Stimulated activated CD8-positive, alpha-beta memory T cell treated with anti-CD3 and anti-CD28 coated beads, Interleukin-15, amount 100 ng/mL, for 1 hour (primary cell): ENCODE measurements around the gene CCL14.

Experiments used
- DNase-seq: peaks from one replicate; pipeline ENCODE4 v3.0.0-alpha.2; 2020; ENCODE audit warnings: low read depth

The CCL14 gene

GRCh38 chr17:35988164-35988563 lies 1.6 kb upstream of the CCL14 start:
- no peak for DNase-seq

- DNase-seq: no peak
Measured at GRCh38 chr17:35984140-35984539, 2.4 kb downstream of the CCL14 start.

- no peak for DNase-seq
Measured at GRCh38 chr17:35982409-35983191, 3.9 kb downstream of the CCL14 start.

DNA sequence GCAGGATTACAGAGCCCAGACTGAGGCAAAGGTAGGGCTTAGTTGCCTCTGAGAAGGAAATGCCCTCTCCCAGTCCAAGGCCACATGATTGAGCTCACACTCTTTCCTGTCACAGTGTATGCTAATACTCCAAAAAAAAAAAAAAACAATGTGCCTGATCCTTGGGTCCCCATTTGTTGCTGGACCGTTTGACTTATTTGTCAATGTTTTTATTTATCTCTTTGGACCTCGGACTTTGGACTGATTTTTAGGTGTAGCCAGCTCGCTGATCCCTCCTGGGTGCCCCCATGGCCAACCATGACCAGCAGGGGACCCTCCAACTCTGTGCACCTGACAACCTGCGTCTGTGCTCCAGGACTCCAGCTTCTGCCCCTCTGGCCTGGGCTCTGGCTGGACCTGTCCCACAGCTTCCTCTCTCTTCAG lies 4.6 kb downstream of the CCL14 start:
- no peak for DNase-seq

DNA sequence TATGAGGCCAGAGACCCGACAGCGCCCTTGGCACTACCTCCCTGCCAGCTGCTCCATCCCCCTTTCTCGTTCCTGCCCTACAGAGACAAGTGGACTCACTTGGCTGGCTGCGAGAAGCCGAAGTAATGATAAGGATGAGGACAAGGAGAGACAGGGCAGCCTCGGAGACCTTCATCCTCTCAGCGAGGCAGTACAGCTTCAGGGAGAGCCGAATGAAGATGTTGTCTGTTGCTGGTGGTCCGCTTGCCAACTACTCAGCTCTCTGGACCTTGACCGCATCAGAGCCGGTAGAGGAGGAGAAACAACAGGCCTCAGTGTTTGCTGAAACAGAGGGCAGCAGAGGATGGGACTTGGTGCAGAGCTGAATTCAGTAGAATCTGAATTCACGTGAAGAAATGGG lies 5.3 kb downstream of the CCL14 start, which contains the start of gene CCL16:
CCL16 (minus strand) TSS at position 252 of the 400 bp plus-strand sequence; CDS start at position 175, 77 bp downstream.
- DNase-seq: no peak

GRCh38 chr17:35978346-35978745 lies 8.2 kb downstream of the CCL14 start:
- no peak for DNase-seq

DNA sequence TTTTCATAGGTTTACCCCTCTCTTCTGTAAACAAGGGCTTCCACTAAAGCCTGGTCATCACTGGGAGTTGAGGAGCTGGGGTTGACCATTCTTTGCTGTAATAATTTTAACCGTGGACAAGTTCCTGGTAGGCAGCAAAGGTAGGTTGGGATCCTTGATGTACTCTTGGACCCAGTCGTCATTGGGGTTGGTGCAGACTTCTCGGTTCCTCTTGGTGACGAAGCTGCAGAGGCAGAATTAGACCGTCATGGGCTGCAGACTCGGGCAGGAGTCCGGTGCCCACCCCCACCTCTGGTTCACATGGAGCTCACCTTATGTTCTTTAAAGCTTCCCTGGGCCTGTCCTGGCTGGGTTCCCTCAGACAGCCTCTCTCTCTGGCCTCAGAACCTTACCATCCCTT lies 9.0 kb downstream of the CCL14 start:
- DNase-seq: no peak

- DNase-seq: no peak
Measured at GRCh38 chr17:35973333-35974260, 12.9 kb downstream of the CCL14 start.

DNA sequence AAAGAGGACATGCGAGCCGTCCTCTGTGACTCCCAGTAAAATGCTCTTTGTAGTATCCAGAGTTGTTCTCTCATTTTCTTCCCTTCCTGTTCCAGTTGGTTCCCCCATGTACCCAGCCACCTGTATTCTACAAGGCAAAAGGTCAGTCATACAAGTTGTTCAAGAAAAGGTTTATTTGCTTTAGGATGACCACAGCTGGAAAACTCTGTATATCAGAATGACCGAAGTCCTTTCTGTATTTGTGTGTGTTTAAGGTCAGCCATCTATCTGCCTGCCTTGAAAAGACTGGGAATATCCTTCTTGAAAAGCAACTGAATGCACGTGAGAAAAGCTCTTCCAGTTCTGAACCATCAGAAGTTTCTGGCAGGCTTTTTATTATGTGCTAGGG lies 13.6 kb downstream of the CCL14 start:
- no peak for DNase-seq

DNA sequence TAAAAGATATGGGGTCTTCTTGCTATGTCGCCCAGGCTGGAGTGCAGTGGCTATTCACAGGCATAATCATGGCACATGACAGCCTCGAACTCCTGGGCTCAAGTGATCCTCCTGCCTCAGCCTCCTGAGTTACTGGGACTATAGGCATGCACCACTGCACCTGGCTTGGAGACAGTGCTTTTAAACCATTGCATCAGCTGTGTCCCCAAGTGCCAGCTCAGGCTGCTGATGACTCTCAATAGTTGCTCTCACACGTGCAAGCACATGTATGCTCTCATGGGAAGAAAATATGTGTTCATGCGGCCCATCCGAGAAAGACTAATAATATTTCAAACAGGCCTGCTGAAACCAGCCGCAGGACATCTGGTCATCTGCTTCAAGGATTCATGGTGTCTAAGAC lies 14.0 kb downstream of the CCL14 start:
- no peak for DNase-seq

- no peak for DNase-seq
Measured at GRCh38 chr17:35972066-35972465, 14.5 kb downstream of the CCL14 start.

- DNase-seq: peak; percentile 52
Measured at GRCh38 chr17:35969558-35970380, 16.8 kb downstream of the CCL14 start.

- no peak for DNase-seq
Measured at GRCh38 chr17:35968520-35969054, 17.9 kb downstream of the CCL14 start.

DNA sequence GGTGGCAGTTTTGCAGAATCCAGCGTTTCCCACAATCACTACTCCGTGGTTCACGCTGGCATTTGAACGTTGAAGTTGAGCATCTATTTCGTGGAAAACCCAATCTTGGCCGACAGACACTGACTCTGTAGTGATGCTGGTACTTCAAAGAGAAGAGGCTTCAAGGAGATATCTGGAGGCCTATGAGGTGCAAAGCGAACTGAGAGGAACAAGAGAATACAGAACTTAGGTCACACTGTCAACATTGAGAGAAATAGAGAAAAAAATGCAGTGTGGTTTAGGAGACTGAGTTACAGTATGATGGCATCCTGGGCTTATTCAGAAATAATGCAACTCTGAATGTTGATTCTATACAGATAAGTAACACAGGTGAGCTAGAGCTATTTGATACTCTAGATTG lies 21.3 kb downstream of the CCL14 start:
- no peak for DNase-seq

- DNase-seq: no peak
Measured at GRCh38 chr17:35963663-35964062, 22.9 kb downstream of the CCL14 start.

DNA sequence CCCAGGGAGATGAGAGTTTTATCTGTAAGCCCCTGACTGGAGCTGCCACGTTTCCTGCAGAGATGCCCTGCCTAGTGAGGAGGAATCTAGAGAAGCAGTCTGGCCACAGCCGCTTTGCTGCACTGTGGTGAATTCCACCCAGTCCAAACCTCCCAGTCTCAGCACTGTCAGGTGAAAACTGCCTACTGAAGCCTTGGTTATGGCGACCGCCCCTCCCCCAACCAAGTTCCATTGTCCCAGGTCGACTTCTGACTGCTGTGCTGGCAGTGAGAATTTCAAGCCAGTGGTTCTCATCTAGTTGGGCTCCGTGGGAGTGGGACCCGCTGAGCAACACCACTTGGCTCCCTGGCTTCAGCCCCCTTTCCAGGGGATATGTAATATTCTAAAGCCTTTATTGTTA lies 32.8 kb downstream of the CCL14 start:
- no peak for DNase-seq

DNA sequence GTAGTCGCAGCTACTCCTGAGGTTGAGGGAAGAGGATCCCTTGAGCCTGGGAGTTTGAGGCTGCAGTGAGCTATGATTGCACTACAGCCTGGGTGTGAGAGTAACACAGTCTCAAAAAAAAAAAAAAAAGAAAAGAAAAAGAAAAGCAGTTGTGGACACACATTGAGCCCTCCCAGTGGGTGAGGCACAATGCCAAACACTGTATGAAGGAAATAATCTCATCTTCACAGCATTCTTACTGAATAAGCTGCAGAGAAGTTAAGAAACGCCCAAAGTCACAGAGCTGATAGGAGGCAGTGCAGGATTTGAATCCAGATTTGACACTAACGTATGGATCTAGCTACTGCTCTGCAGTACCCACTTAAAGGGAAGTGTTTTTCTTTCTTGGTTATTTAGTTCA lies 37.1 kb downstream of the CCL14 start:
- DNase-seq: no peak

DNA sequence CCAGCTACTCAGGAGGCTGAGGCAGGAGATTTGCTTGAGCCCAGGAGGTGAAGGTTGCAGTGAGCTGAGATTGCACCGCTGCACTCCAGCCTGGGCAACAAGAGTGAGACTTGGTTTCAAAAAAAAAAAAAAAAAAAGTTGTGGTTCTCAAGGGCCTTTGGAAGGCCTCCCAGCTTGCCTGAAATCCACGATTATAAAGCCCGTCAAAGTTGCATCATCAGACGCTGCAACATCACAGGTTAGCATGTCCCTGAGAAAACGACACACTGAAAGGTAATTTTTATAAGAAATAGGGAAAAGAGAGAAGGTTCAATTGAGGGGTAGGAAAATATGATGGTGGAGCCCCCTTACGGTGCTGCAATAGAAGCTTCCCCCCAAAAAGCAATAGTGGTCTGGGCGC lies 38.4 kb downstream of the CCL14 start:
- DNase-seq: no peak

- peak; percentile 7 for DNase-seq
Measured at GRCh38 chr17:35947156-35947585, 39.4 kb downstream of the CCL14 start.

GRCh38 chr17:35944151-35944550 lies 42.4 kb downstream of the CCL14 start:
- DNase-seq: no peak

GRCh38 chr17:35943537-35943936 lies 43.0 kb downstream of the CCL14 start, which contains the start of gene LYZL6:
TSS of gene LYZL6 (minus strand) at chr17:35943713. CDS start at chr17:35939356, 4,357 bp downstream.
- no peak for DNase-seq
